Right hindlimb (tissue), 1 donor: ENCODE results near the gene PERM1.
"Not testable (repeated sequence)": the region's sequence is repeated elsewhere in the genome, so short reads cannot be mapped to it uniquely, and the experiment has no call there.

Experiments
- DNase-seq: peaks from one replicate; pipeline ENCODE4 v3.0.0-alpha.2; 2018

PERM1 gene

DNA sequence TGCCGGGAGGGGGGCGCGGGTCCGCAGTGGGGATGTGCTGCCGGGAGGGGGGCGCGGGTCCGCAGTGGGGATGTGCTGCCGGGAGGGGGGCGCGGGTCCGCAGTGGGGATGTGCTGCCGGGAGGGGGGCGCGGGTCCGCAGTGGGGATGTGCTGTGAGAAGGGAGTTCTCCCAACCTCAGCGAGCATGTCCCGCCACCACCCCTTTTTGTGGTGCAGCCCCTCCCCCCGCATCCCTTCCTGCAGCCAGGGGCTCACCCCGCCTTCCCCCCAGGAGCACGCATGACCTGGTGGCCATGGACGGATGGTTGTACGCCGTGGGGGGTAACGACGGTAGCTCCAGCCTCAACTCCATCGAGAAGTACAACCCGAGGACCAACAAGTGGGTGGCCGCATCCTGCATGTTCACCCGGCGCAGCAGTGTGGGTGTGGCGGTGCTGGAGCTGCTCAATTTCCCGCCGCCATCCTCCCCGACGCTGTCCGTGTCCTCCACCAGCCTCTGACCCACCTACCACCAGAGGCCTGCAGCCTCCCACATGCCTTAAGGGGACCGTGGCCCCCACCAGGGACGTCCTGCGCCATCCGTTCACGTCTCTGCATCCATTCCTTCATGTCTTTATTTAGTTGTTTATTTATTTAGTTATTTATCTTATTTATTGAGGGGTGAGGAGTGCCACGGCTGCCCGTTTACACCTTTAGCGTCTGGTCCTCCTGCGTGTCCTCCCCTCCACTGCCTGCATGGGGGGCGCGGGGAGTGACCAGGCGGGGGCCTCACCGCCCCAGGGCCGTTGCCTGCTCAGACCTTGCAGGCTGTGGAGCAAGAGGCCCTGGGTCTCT is 17.0 kb downstream of the PERM1 start:
- DNase-seq, result no peak

DNA sequence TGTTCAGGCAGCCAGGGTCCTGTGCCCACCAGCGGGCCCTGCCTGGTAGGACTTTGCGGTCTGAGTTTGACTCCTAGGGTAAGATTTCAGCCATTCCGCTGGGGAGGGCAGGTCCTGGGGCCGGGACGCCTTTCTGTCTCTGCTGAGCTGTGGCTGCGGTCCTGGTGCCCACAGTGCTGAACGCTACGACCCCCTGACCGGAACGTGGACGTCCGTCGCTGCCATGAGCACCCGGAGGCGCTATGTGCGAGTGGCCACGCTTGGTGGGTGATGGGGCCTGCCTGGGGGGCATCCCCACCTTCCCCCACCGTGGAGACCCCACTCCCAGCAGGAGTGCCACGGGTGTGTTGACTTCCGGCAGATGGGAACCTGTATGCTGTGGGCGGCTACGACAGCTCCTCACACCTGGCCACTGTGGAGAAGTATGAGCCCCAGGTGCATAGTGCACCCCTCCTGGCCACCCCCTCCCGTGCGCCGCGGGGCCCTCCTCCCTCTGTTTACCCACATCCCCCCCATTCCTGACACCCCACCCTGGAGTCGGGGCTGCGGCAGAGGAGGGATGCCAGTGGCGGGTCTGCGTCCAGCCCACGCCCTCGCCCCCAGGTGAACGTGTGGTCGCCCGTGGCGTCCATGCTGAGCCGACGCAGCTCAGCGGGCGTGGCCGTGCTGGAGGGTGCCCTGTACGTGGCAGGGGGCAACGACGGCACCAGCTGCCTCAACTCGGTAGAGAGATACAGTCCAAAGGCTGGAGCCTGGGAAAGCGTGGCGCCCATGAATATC is 18.0 kb downstream of the PERM1 start:
- DNase-seq, result no peak

DNA sequence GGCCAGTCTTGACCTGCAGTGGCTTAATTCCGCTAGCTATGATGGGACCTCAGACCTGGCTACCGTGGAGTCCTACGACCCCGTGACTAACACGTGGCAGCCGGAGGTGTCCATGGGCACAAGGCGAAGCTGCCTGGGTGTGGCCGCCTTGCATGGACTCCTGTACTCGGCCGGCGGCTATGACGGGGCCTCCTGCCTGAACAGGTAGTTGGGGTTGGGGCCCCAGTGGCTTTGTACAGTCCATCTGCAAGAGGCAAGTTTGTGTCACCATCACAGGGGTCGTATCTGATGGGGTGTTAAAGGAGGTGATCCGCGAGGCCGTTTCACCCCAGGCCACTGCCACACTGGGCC is 18.6 kb downstream of the PERM1 start:
- DNase-seq, result no peak

GRCh38 chr1:962381-963300 is 19.3 kb downstream of the PERM1 start:
- DNase-seq, result no peak

- no peak for DNase-seq
Measured at GRCh38 chr1:961132-961669, 20.7 kb downstream of the PERM1 start.

DNA sequence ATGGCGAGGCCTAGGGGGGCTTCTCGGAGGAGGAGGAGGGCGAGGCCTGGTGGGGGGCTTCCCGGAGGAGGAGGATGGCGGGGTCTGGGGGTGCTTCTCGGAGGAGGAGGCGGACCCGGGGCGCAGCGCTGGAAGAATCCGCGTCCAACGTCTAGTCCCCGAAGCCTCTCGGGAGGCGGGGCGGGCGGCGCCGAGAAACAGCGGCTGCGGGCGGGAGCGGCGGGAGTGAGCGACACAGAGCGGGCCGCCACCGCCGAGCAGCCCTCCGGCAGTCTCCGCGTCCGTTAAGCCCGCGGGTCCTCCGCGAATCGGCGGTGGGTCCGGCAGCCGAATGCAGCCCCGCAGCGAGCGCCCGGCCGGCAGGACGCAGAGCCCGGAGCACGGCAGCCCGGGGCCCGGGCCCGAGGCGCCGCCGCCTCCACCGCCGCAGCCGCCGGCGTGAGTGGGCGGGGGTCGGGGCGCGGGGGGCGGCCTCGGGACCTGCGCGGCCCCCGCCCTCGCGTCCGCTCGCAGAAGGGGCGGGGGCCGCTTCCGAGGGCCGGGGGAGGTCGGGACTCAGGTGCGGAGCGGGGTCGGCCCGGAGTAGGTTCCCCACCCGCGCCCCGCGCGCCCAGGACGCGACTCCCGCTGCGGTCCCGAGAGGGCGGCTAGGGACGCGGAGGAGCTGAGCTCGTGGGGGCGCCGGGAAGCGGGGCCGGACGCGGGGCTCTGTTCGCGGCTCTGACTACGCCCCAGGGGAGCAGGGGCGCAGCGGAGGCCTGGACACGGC is 21.3 kb downstream of the PERM1 start, which contains the start of gene KLHL17:
KLHL17 (plus strand) TSS at position 222 of the 769 bp plus-strand sequence; CDS start at position 332, 110 bp downstream.
- DNase-seq, result peak; percentile 84

DNA sequence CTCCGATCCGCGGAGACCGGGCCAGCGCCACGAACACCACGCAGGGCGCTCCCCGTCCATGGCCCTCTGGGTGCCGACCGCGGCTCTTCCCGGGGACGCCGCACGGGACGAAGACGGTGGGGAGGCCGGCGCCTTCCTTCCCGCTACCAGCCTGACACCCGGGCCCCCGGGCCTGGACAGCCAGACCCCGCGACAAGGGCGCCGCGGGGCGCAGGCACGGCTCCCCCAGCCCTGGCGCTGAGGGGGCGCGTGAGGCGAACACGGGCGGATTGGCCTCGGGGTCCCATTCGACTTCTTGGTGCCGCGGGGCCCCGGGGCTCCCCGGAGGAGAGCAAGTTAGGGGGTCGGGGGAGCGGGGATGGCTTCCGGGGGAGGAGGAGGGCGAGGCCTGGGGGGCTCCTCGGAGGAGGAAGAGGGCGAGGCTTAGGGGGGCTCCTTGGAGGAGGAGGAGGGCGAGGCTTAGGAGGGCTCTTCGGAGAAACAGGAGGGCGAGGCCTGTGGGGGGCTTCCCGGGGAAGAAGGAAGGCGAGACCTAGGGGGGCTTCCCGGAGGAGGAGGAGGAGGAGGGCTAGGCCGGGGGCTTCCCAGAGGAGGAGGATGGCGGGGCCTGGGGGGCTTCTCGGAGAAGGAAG is 22.0 kb downstream of the PERM1 start:
- DNase-seq, result no peak

DNA sequence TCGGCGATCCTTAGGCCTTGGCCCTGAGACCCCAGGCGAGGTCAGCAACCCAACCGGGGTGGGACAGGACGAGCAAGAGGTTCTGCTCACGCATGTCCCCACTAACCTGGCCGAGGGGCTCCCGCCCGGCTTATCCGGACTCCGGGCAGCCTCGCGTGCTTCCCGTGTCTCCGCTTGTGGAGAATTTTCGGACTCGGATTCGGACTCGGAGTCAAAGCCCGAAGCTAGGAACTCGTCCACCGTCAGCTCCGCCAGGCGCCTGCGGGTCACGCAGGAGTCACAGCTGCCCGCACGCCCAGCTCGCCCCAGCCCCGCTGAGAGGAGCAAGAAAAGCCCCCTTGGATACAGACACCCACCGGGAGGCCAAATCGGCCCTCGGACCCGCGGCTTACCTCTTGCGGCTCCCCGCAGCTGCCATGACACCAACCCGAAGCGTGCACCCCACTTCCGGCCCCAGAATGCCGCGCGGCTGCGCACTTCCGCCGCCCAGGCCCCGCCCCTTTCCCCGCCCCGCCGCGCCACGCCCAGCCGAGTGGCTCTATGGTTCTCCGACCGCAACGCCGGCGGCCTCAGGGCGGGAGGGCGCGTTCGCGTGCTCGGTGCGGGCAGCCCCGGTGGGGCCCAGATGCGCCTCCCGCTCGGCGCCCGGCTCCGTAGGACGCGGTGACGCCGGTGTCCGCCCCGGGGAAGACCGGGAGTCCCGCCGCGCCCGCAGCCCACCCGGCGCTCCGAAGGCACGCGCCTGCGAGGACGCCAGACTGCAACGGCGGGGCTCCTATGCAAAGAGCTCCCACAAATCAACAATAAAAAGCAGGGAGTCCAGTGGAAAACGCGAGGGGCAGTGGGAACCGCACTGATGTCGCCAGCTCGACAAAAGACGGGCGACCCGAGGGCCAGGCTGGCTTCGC is 22.8 kb downstream of the PERM1 start, which contains the start of gene NOC2L:
NOC2L (minus strand) TSS at position 434 of the 908 bp plus-strand sequence; CDS start at position 418, 16 bp downstream.
- peak; percentile 96 for DNase-seq

- DNase-seq, result no peak
Measured at GRCh38 chr1:956636-957035, 25.3 kb downstream of the PERM1 start.

GRCh38 chr1:955474-955873 is 26.4 kb downstream of the PERM1 start:
- no peak for DNase-seq

DNA sequence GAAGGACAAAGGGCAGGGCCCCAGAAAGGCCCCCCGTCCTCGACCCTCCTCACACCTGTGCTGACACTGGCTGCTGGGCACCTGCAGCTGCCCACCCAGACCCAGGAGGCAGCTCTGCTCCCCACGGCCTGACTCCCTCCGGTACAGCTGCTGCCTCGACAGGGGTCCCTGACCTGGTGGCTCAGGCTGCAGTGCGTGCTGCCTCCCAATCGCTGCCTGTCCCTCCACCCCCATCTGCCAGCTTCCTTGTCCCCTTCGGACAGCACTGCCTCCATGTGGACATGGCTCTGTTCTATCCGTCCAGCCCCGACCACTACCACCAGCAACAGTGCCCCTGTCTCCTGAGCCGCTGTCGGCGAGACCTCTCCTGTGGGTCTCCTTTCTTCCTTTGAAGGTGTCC is 27.0 kb downstream of the PERM1 start:
- no peak for DNase-seq

DNA sequence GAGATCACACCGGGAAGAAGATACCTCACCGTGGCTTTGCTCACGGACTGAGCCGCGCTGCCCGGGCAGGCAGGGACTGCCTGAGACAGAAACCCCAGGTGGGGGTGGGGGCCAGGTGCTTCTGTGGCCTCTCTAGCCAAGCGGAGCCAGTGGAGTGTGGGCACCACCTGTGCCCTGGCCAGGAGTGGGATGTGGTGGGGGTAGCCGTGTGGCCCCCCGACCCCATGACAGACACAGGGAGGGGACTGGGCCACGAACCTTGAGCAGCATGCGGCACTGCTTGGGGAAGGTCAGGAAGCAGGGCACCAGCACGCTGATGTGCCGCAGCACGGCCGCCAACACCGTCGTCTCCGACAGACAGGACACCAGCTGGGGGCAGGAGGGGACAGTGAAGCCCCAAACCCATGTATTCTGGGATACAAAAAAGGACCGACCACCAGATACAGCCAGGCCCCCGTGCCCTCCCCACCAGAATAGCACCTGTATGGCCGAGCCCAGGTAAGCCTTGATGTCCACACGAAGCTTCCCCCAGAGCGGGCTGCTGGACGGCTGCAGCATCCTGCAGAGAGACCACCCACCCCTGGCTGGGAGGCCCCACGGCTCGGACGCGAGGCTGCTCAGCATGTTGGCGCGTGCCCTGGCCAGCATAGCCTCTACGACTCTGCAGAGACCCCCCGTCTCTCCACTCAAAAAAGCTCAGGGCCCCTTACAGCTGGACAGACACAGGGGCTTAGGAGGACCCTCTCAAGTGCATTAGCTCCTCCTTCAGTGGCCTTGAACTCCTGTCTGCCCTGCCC is 28.2 kb downstream of the PERM1 start:
- no peak for DNase-seq

- no peak for DNase-seq
Measured at GRCh38 chr1:952603-953002, 29.3 kb downstream of the PERM1 start.

DNA sequence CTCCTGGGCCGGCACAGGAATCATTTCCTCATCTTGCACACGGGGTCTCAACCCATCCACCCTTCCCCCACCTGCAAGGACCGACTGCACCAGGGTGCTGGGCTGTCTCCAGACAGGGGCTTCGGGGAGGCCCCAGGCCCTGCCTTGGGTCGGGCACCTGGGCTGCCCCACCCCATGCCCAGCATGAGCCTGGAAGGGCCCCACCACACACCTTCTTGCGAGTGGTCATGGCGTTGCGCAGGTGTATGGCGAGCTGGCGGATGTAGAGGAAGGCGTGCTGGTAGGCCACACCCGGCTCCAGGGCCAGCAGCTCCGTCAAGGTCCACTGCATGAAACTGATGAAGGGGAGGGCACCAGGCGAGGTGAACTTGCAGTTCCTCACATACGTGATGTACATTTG is 29.7 kb downstream of the PERM1 start:
- DNase-seq, result no peak

- DNase-seq, result no peak
Measured at GRCh38 chr1:951364-951763, 30.5 kb downstream of the PERM1 start.

DNA sequence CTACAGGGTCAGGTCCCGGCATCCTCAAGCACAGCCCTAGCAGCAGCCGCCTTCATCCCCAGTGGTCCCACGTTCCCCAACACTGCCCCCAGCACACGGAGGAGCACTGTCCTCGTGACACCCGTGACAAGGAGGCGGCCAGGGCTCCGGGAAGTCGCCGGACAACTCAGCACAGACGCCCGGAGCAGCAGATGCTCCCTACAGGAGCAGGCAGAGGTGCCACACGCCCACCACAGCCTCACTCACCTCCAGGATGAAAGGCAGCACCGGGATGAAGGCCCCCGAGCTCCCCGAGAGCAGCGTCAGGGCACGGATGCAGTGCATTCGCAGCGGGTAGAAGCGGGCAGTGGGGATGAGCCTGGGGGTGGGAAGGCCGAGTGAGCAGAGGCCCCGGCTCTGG is 31.0 kb downstream of the PERM1 start:
- no peak for DNase-seq

DNA sequence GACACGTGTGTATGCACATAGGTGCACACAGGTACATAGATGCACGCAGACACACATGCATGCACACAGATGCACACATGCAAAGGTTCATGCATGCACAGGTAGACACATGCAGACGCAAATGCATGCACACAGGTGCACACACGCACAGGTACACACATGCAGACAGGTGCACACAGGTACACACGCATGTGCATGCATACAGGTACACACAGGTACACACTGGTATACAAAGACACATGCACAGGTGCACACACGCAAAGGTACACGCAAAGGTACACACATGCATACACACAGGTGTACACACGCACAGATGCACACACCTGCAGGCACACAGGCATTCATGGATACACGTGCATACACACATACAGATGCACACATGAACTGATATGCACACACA is 31.6 kb downstream of the PERM1 start:
- no peak for DNase-seq

GRCh38 chr1:947958-948357 is 33.9 kb downstream of the PERM1 start:
- DNase-seq, result no peak

DNA sequence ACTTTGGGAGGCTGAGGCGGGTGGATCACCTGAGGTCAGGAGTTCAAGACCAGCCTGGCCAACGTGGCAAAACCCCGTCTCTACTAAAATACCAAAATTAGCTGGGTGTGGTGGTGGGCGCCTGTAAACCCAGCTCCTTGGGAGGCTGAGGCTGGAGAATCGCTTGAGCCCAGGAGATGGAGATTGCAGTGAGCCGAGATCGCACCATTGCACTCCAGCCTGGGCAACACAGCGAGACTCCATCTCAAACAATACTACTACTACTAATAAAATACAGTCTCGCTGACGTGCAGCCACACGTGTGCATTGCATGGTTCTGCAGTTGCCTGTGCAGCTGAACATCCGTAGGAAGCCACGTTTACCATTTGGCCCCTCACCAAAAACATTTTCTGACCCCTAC is 35.1 kb downstream of the PERM1 start:
- not testable (repeated sequence) for DNase-seq
